ENCODE measurements around the gene PMAIP1. TPM values are rescaled to one million over a fixed set of nuclear protein-coding genes. Genes with fewer than 3 reads are reported as not detected.

PMAIP1 gene
- total and polyA plus RNA-seq, 9 donors = 0.30 to 11.8 (median 0.73) TPM; not detected in 1

DNA sequence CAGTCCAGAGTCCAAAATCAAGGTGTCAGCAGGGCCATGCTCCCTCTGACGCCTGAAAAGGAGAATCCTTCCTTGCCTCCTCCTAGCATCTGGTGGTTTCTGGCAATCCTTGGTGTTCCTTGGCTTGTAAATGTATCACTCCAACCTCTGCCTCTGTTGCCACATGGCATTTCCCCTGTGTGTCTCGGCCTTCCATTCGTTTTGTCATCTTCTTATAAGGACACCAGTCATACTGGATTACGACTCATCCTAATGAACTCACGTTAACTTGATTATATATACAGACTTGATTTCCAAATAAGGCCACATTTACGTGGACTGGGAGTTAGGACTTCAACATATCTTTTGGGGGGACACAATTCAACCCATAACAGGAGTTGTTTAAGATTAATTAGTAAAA is 15.8 kb downstream of the PMAIP1 start:
- no peaks in the 10 kb centered on the region for H3K27me3 ChIP-seq
- DNase-seq = no peak
- H3K4me3 ChIP-seq = no peak overlapping the region
- no peak overlapping the region for H3K27ac ChIP-seq
- H3K4me1 ChIP-seq (ENCODE audit: insufficient read depth) = no peaks in the 10 kb centered on the region
- no peaks in the 10 kb centered on the region for H3K9me3 ChIP-seq
- no peaks in the 10 kb centered on the region for H3K36me3 ChIP-seq
- intact Hi-C loops (cut with DNase I) = no loop called here
- TF ChIP-seq EP300 (IDR thresholded peaks at IDR 0.05) (no peak), POLR2A (IDR thresholded peaks at IDR 0.05) (no peak)
- TF ChIP-seq, protein P1, sequence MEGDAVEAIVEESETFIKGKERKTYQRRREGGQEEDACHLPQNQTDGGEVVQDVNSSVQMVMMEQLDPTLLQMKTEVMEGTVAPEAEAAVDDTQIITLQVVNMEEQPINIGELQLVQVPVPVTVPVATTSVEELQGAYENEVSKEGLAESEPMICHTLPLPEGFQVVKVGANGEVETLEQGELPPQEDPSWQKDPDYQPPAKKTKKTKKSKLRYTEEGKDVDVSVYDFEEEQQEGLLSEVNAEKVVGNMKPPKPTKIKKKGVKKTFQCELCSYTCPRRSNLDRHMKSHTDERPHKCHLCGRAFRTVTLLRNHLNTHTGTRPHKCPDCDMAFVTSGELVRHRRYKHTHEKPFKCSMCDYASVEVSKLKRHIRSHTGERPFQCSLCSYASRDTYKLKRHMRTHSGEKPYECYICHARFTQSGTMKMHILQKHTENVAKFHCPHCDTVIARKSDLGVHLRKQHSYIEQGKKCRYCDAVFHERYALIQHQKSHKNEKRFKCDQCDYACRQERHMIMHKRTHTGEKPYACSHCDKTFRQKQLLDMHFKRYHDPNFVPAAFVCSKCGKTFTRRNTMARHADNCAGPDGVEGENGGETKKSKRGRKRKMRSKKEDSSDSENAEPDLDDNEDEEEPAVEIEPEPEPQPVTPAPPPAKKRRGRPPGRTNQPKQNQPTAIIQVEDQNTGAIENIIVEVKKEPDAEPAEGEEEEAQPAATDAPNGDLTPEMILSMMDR (IDR thresholded peaks at IDR 0.05) = no peak
- WGBS, 3 donors = 92 to 93% (median 92%) methylated on average over 6 of the region's 6 CpGs

DNA sequence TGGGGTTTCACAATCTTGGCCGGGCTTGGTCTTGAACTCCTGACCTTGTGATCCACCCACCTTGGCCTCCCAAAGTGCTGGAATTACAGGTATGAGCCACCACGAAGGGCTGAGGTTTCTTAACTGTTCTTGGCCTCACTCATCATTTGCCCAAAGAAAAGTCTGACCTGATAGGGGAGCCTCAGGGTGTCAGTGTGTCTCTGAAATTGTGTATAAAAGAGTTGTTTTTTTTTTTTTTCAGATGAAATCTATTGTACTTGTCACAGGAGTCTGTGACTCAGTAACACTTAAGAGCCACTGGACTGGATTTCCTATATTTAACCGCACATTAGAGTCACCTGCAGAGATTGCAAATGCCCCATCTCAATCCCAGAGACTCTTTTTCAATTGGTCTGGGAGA is 16.9 kb downstream of the PMAIP1 start:
- TF ChIP-seq, protein P1 (IDR thresholded peaks at IDR 0.05) = no peak
- no peak for TF ChIP-seq EP300 (IDR thresholded peaks at IDR 0.05)
- TF ChIP-seq POLR2A (IDR thresholded peaks at IDR 0.05) = no peak
- DNase-seq = no peak
- H3K27ac ChIP-seq = no peak overlapping the region
- H3K9me3 ChIP-seq = no peaks in the 10 kb centered on the region
- no peaks in the 10 kb centered on the region for H3K36me3 ChIP-seq
- no peaks in the 10 kb centered on the region for H3K4me1 ChIP-seq (ENCODE audit: insufficient read depth)
- WGBS, 3 donors = 69 to 75% (median 73%) methylated on average over 3 of the region's 3 CpGs
- intact Hi-C loops (cut with DNase I) = no loop called here
- H3K4me3 ChIP-seq = no peak overlapping the region
- H3K27me3 ChIP-seq = no peaks in the 10 kb centered on the region

DNA sequence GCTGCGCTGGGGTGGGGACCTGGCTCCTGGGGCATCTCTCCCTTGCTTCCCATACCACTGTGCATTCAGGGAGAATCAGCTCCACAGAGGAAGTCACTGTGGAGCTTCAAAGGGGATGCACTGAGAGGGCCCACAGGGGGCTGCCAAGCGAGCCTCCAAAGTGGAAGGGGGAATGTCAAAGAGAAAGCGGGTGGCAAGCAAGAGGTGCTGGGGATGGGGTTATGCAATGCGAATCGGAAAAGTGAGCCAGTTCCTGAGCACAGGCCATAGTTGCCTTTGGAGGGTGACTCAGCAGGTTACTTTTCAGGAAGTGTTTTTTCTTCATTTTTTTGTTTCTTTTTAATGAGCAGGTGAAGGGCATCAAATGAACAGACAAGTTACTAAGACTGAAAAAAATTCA is 17.6 kb downstream of the PMAIP1 start:
- 78 to 90% (median 82%) methylated on average over 5 of the region's 5 CpGs for WGBS, 3 donors
- no peak for DNase-seq
- intact Hi-C loops (cut with DNase I) = no loop called here
- H3K27ac ChIP-seq = no peak overlapping the region
- no peaks in the 10 kb centered on the region for H3K4me1 ChIP-seq (ENCODE audit: insufficient read depth)
- no peak overlapping the region for H3K4me3 ChIP-seq
- TF ChIP-seq, protein P1 (IDR thresholded peaks at IDR 0.05) = no peak
- no peak for TF ChIP-seq EP300 (IDR thresholded peaks at IDR 0.05)
- TF ChIP-seq POLR2A (IDR thresholded peaks at IDR 0.05) = no peak
- no peaks in the 10 kb centered on the region for H3K27me3 ChIP-seq
- H3K36me3 ChIP-seq = no peaks in the 10 kb centered on the region
- no peaks in the 10 kb centered on the region for H3K9me3 ChIP-seq

DNA sequence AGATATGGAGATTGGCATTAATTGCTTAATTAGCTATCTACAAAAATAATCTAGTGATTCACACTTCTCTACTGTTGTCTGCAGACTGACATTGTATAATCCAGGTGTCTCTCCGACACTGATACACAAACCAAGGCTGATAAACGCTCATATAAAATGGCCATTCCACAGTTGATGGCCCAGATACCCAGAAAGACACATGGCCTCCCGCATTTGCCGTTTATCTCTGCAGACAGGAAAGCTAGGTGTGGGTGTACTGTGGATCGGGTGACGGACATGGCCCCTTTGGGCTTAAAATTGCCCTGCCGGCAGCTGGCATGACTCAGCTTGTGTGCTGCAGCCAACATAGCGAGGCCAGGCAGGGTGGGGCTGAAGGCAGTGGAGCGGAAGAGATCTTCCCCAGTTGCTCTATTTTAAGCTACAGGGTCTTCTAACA is 18.5 kb downstream of the PMAIP1 start:
- 35 to 41% (median 37%) methylated on average over 9 of the region's 9 CpGs for WGBS, 3 donors
- Histone ChIP-seq H3K4me3 (no peak overlapping the region), H3K9me3 (no peaks in the 10 kb centered on the region), H3K4me1 (ENCODE audit: insufficient read depth) (no peaks in the 10 kb centered on the region), H3K27ac (no peak overlapping the region), H3K27me3 (no peaks in the 10 kb centered on the region), H3K36me3 (no peaks in the 10 kb centered on the region)
- intact Hi-C loops (cut with DNase I) = no loop called here
- no peak for DNase-seq
- TF ChIP-seq, protein P1 (IDR thresholded peaks at IDR 0.05) = no peak
- TF ChIP-seq EP300 (IDR thresholded peaks at IDR 0.05) = no peak
- TF ChIP-seq POLR2A (IDR thresholded peaks at IDR 0.05) = no peak
